ENCODE measurements around the gene TNKS2.
"Not testable (repeated sequence)": the region's sequence is repeated elsewhere in the genome, so short reads cannot be mapped to it uniquely, and the experiment has no call there.

TNKS2 gene

GRCh38 chr10:91879515-91880170 lies 81.4 kb downstream of the TNKS2 start:
- no peak for FAIRE-seq

GRCh38 chr10:91880310-91880709 lies 82.1 kb downstream of the TNKS2 start:
- no peak for FAIRE-seq

- no peak for FAIRE-seq
Observed at GRCh38 chr10:91883549-91884444, 85.6 kb downstream of the TNKS2 start.

DNA sequence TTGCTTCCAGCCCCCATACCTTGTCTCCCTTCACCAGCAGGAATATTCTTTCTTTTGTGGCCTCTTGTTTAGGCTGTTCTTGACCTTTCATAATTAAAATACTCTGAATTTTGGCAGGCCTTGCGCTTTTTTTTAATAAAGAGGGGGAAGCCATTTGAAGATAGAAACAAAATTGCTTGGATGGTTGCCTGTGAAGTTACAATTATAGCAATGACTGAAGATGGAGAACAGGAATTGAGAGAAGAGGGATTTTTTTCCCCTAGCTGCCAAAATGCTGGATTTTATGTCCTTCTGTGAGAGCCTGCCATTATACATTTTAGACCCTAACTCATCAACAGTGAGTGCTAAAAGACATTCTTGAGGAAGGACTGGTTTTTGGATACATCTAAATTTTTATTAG lies 86.3 kb downstream of the TNKS2 start:
- FAIRE-seq, result no peak

- FAIRE-seq, result no peak
Observed at GRCh38 chr10:91885362-91886079, 87.3 kb downstream of the TNKS2 start.

DNA sequence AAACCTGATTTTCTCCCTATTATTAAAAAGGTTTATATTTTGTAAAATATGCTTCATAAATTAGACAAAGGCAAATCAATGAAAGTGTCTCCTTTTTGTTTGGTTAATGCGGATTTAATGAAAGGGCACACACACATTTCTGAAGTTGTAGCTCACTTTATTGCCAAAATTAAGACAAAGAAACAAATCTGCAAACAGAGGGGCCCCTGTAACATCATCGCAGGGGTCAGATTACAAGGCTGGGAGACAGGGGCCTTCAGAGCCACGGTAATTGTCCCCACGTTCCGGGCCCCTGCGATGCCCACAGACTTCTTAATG lies 88.7 kb downstream of the TNKS2 start:
- FAIRE-seq, result no peak

DNA sequence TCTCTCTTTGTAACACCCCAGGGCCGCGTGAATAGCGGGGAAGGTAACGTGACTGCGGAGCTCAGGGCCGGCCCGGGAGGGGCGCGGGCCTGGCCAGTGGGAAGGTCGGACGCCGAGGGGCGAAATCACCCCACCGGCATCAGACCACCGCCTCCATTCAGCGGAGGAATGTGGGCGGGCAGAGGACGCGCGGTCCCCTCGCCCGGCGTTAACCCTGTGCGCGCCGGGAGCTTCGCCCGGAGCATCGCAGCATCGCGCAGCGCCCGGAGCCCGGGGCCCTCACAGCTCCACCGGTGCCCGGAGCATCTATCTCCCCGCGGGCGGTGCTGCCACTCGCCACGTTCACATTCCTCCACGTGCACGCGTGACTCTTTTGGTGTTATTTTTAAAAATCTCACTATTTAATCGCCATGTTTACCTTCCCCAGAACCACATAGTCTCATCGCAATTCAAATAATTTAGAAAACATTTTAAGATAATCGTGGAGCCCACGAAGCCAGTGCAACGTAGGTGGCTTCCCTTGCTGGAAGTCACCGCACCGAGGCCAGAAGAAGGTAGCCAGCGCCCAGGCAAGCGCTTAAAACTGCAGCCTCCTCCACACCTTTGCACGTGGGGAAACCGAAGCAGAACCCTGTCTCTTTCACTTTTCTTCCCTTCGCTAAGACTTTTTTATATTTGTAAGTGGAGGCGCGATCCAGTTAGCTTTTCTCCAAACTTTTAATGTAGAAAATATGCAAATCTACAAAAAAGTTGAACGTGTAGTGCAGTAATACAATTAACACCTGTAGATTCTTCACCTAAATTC lies 89.2 kb downstream of the TNKS2 start:
- FAIRE-seq, result no peak

DNA sequence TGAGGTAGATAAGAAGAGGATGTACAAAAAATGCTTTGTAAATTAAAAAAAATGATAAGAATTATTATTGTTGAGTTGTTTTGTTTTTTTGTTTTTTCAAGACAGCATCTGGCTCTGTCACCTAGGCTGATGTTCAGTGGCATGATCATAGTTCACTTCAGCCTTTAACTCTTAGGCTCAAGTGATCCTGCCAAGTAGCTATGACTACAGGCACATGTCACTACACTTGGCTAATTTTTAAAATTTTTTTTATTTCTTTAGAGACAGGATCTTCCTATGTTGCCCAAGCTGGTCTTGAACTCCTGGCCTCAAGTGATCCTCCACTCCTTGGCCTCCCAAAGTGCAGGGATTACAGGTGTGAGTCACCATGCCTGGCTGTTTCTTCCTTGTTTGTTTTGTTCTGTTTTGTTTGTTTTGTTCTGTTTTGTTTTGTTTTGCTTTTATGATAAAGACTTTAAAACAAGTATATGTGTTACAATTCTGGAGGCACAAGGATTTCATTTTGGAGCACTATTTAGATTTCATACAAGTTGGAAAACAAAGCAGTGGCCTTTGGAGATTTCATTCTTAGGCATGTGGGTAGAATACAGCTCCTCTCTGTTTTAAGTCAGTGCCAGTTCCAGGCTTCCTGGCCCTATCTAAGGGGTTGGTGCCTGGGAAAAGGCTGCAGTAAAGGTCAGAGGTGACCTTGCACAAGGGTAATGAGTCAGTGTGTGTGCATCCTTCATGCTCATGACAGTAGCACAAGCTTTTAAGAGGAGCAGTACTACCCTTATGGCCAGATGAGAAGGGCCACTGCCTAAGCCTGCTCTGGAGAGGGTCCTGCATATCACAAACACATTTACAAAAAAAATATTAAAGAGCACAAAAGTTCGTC lies 93.1 kb downstream of the TNKS2 start:
- no peak for FAIRE-seq

DNA sequence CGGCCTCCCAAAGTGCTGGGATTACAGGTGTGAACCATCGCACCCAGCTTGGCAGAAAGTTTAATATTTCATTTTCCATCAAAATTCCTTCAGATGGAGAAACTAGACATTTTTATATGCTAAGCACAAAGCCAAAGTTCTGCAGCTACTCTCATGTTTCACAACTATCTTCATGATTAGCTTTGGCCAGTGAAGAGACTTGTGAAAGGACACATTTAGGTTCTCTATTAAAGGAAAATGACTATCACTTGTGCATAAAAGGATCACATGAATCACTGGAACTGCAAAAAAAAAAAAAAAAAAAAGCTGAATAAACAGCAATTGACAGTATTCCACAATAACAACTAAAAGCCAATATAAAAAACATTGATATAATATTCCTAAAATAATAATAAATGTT lies 94.8 kb downstream of the TNKS2 start:
- no peak for FAIRE-seq

DNA sequence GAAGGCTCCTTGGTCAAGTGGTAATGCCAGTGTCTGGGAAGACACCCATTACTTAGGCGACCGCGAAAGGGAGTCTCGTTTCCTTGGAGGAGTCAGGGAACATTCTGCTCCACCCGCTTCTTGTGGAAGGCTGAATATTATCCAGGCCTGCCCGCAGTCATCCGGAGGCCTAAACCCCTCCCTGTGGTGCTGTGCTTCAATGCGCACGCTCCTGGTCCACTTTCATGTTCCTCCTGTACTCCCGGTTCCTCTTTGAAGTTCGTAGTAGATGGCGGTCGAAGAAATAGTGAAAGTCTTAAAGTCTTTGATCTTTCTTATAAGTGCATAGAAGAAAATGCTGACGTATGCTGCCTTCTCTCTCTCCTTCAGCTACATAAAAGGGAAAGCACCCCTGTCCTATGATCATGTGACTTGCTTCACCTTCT lies 96.0 kb downstream of the TNKS2 start:
- not testable (repeated sequence) for FAIRE-seq

GRCh38 chr10:91896212-91896756 lies 98.1 kb downstream of the TNKS2 start:
- FAIRE-seq, result no peak

- no peak for FAIRE-seq
Observed at GRCh38 chr10:91897421-91897820, 99.2 kb downstream of the TNKS2 start.

- no peak for FAIRE-seq
Observed at GRCh38 chr10:91901784-91902677, 103.8 kb downstream of the TNKS2 start.

- no peak for FAIRE-seq
Observed at GRCh38 chr10:91907033-91907594, 108.9 kb downstream of the TNKS2 start.

- no peak for FAIRE-seq
Observed at GRCh38 chr10:91907914-91908336, 109.7 kb downstream of the TNKS2 start.

DNA sequence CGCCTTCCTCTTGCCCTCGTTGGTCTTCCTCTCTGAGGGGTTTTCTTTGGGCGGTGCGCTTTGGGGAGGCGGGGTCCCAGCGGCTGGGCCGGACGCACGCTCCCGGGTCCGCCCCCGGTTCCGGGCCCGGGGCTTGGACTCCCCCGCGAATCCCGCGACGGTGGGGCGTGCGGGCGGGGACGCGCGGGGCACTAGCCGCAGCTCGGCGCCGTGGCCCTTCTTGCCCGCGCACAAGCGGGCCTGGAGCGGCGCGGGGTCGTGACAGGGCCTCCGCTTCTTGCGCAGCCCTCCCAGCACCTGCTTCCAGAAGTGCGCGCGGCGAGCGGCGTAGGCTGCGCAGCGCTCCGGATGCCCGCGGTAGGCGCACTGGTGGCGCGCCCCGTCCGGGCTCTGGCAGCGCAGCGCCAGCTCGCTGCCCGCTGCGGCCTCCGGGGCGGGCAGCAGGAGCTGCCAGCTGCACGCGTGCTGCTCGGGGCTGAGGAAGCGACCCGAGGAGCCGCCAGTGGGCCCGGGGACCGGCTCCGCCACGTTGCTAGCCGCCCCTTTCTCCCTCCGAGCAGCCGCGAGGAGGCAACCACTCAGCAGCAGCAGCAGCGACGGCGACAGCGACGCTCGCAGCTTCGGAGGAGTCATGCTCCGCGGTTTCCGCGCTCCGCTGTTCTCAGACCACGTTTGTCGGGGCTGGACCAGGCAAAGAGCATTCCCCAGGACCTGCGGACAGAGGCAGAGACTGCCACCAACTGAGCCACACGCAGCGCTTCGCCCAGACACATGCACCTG lies 110.3 kb downstream of the TNKS2 start:
- FAIRE-seq, result no peak

- FAIRE-seq, result no peak
Observed at GRCh38 chr10:91909117-91909677, 111.0 kb downstream of the TNKS2 start, which contains the start of gene FGFBP3. Gene FGFBP3 (minus strand): TSS chr10:91909486. CDS start chr10:91908969, 517 bp downstream.

DNA sequence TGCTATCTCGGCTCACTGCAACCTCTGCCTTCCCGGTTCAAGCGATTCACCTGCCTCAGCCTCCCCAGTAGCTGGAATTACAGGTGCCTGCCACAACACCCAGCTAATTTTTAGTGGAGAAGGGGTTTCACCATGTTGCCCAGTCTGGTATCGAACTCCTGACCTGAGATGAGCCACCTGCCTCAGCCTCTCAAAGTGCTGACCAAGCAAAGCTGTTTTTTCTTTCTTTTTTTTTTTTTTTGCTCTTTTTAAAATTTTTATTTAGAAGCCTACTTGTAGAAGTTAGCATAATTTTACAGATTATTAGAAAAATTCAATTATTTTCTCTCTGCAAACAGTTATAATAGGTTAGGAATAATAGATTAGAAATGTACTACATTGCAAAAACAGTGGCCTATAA lies 112.2 kb downstream of the TNKS2 start:
- FAIRE-seq, result no peak

Data from A204.1 (cell line).